ENCODE results near the gene LRPAP1.

DNA sequence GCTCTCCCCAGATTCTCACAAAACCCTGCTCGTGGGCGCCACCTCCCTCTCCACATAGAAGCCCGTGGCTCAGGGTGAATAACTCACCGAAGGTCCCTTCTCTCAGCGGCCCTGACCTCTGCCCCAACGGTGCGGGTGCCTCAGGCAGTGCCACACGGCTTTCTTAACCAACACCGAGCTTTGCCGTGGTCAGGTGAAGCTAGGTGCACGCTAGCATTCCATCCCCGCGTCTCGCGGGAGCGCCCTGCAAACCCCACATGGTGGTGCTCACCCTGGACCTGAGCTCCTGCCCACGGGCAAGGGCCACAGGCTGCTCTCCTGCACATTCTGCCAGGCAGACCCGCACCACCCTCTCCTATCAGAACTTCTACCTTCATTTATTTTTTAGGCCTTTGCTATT is 18.4 kb downstream of the LRPAP1 start:
- TF ChIP-seq POLR2A (IDR thresholded peaks at IDR 0.05; ENCODE audit: low read depth) (no peak), POLR2AphosphoS5 (IDR thresholded peaks at IDR 0.05) (no peak), EP300 (IDR thresholded peaks at IDR 0.05) (no peak)
- TF ChIP-seq, protein P1, sequence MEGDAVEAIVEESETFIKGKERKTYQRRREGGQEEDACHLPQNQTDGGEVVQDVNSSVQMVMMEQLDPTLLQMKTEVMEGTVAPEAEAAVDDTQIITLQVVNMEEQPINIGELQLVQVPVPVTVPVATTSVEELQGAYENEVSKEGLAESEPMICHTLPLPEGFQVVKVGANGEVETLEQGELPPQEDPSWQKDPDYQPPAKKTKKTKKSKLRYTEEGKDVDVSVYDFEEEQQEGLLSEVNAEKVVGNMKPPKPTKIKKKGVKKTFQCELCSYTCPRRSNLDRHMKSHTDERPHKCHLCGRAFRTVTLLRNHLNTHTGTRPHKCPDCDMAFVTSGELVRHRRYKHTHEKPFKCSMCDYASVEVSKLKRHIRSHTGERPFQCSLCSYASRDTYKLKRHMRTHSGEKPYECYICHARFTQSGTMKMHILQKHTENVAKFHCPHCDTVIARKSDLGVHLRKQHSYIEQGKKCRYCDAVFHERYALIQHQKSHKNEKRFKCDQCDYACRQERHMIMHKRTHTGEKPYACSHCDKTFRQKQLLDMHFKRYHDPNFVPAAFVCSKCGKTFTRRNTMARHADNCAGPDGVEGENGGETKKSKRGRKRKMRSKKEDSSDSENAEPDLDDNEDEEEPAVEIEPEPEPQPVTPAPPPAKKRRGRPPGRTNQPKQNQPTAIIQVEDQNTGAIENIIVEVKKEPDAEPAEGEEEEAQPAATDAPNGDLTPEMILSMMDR (IDR thresholded peaks at IDR 0.05), result no peak

Data from esophagus muscularis mucosa (tissue), 4 donors.